K562 (cell line): ENCODE measurements around the gene CRIM1.

Experiments used
- HNRNPH1 ChIP-seq: fragments of 200-400 bp; formaldehyde crosslinking; optimal IDR thresholded peaks from 2 replicates; pipeline ENCODE3; 2017; ENCODE audit warnings: low read depth, mild to moderate bottlenecking, low read length, moderate library complexity
- NFIC ChIP-seq: fragments of 450-650 bp; IDR thresholded peaks from 2 replicates; pipeline ENCODE4 v1.6.1; 2017; ENCODE audit warnings: mild to moderate bottlenecking, inconsistent platforms
- NR2C2 ChIP-seq, 2 experiments: fragments of 200-800 bp in 1 of 2; sonication (Bioruptor generic) in 1 of 2; sonication (generic) in 1 of 2; formaldehyde crosslinking in 1 of 2; IDR thresholded peaks; 2 replicates each; pipeline versions ENCODE4 v1.6.1 to v1.8.0; 2016 to 2022; ENCODE audit warnings: mild to moderate bottlenecking in 1 of 2, missing compliant biosample characterization in 1 of 2, missing genetic modification characterization in 1 of 2, missing genetic modification reagents in 1 of 2
- PCBP1 ChIP-seq: fragments of 200-400 bp; formaldehyde crosslinking; IDR thresholded peaks from 2 replicates; pipeline ENCODE4 v1.6.1; 2018; ENCODE audit warnings: mild to moderate bottlenecking, low read depth, low read length; ENCODE audit not compliant: poor library complexity, severe bottlenecking
- SETDB1 ChIP-seq: IDR thresholded peaks from one replicate; pipeline ENCODE4 v1.6.1; 2012; ENCODE audit warnings: low read length, control low read depth, inconsistent platforms
- SREBF1 ChIP-seq: fragments of 150-350 bp; IDR thresholded peaks from 2 replicates; pipeline ENCODE4 v1.6.1; 2014; ENCODE audit warnings: antibody characterized with exemption, low read depth, low read length, borderline replicate concordance
- TF ChIP-seq, protein P1 (sequence below), 3 experiments: IDR thresholded peaks in 2 of 3; conservative IDR thresholded peaks in 1 of 3; 2 replicates each; pipeline ENCODE4 v1.5.1; 2011 to 2012; ENCODE audit warnings: low read length in 3 of 3, mild to moderate bottlenecking in 3 of 3, control low read depth in 2 of 3, improper control_type of control experiment in 1 of 3, inconsistent platforms in 1 of 3, low read depth in 1 of 3, mixed read lengths in 1 of 3, moderate library complexity in 1 of 3; ENCODE audit not compliant: insufficient read depth in 2 of 3

- TF ChIP-seq PCBP1 (no peak), SETDB1 (no peak), NFIC (no peak), HNRNPH1 (no peak), NR2C2 (CRISPR knock-in tag; IDR thresholded peaks at IDR 0.05) (no peak), NR2C2 (tag; IDR thresholded peaks at IDR 0.05) (no peak), SREBF1 (no peak)
- TF ChIP-seq, protein P1, sequence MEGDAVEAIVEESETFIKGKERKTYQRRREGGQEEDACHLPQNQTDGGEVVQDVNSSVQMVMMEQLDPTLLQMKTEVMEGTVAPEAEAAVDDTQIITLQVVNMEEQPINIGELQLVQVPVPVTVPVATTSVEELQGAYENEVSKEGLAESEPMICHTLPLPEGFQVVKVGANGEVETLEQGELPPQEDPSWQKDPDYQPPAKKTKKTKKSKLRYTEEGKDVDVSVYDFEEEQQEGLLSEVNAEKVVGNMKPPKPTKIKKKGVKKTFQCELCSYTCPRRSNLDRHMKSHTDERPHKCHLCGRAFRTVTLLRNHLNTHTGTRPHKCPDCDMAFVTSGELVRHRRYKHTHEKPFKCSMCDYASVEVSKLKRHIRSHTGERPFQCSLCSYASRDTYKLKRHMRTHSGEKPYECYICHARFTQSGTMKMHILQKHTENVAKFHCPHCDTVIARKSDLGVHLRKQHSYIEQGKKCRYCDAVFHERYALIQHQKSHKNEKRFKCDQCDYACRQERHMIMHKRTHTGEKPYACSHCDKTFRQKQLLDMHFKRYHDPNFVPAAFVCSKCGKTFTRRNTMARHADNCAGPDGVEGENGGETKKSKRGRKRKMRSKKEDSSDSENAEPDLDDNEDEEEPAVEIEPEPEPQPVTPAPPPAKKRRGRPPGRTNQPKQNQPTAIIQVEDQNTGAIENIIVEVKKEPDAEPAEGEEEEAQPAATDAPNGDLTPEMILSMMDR (IDR thresholded peaks at IDR 0.05 in 2 of 3, conservative IDR thresholded peaks at IDR 0.05 in 1 of 3; ENCODE audit: insufficient read depth in 2 of 3, low read depth in 1 of 3, low read length in 3 of 3): no peak
Observed at GRCh38 chr2:36597532-36598377, 242.2 kb downstream of the CRIM1 start, which contains the start of gene FEZ2.
